NCI-H146 (cell line): ENCODE data around the gene PREP.
A peak's percentile ranks its signal among the peaks of the same experiment; 100 is the strongest.

ENCODE experiments used
- DNase-seq: peaks from one replicate; lab custom pipeline; 2025; lab: John Stamatoyannopoulos, UW

Gene PREP

GRCh38 chr6:105391705-105392104 is 11.2 kb downstream of the PREP start:
- no peak for DNase-seq

GRCh38 chr6:105389543-105389942 is 13.3 kb downstream of the PREP start:
- no peak for DNase-seq

- DNase-seq = no peak
Observed at GRCh38 chr6:105388392-105388791, 14.5 kb downstream of the PREP start.

DNA sequence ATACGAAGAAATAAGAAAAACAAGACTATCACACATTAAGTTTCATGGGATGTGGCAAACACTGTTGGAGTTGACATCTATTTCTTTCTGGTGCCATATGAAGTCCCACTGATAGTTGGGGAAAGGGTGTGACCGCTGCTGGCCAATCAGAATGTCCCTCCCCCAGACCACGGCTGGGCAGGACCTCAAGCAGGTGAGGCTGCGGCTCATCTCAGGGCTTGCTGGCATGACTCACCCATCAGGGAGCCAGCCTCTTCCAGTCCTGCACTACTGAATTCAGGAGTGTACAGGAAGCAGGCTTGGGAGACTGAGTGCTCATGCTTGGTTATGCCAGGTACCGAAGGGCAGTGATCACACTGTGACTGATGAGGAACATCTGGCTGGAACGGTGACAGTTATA is 18.9 kb downstream of the PREP start:
- DNase-seq = no peak

GRCh38 chr6:105382958-105383357 is 19.9 kb downstream of the PREP start:
- no peak for DNase-seq

DNA sequence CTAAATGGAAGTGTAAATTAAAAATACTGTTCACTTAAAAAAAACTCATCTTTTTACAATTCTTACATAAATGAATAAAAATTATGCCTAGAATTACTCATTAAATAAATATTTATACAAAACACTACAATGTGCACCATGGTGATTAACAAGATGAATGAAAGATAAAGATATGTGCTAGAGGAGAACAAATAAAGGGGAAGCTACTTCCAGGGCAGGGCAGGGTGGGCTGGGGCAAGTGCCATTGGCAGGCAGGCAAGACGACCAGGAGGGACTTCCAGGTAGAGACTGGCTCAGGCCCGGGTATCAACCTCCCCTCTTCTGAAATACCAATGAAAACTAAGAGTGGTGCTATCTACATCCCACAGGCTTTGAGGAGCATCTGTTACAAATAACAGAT is 20.4 kb downstream of the PREP start:
- no peak for DNase-seq

DNA sequence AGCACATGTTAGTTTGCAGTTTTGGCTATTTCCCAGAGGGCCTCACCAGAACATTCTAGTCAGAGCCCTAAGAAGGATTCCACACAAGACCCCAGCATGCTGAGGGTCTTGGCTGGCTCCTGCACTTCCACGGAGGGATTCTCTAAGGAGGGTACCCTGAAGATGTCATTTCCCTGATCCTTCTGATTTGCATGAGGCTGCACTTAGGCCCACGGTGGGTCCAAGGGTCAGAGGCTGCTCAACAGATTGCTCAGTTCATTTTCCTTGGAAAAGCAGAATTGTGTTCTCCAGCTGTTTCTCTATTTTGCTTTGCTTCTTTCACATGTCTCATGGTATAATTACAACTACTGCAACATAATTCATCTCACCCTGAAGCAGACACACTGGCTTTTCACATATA is 22.2 kb downstream of the PREP start:
- no peak for DNase-seq

DNA sequence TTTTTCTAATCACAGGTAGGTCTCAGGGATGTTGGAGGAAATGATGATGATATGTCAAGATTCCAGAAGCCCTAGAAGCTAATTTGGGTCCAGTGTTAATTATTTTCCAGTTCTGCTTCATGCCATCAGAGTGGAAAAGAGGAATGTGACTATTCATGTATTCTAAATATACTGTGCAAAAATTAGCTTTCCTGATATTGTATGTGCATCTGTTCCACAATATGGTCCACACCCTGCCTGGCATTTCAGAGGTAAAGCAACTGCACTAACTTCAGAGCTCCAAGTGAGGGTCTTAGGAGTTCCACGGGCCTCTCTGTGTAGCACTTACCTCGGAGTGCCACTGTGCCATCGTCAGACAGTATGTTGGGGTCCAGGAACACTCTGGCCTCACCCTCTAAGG is 27.1 kb downstream of the PREP start:
- no peak for DNase-seq

DNA sequence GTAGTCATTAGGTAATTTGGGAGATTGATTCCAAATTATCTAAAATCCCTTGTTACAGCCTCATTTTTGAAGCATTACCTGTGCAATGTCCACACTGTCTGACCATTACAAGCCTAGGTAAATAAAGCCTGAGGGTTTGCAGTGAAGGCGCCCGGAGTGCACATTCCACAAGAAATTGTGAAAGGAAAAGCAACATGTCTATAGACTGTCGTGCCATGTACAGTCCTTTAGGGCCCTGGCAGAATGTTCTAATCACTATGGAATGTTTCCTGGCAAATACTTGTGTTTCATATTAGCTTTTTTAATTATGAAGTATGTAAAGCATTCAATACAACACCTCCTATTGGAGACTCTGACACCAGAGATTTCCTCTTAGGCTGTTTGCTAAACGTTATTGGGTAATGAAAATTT is 28.9 kb downstream of the PREP start:
- DNase-seq = peak; percentile 28

DNA sequence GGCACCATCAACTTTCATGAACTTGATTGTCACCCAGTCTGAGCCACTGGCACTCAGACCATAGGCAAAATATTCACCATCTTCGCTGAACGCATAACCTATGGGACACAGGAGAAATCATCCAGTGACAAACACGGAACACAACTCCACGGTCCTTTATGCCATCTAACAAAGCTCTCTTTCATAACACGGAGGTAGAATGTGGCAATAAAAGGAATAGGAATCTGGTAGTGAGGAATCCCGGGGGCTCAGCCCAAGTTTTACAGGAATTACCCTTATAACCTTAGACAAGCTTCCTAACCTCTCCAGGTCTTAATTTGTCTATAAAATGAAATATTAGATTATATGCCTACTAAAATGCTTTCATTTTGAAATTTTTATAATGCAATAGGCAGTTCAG is 29.4 kb downstream of the PREP start:
- DNase-seq = no peak

- no peak for DNase-seq
Observed at GRCh38 chr6:105372849-105373182, 30.1 kb downstream of the PREP start.

DNA sequence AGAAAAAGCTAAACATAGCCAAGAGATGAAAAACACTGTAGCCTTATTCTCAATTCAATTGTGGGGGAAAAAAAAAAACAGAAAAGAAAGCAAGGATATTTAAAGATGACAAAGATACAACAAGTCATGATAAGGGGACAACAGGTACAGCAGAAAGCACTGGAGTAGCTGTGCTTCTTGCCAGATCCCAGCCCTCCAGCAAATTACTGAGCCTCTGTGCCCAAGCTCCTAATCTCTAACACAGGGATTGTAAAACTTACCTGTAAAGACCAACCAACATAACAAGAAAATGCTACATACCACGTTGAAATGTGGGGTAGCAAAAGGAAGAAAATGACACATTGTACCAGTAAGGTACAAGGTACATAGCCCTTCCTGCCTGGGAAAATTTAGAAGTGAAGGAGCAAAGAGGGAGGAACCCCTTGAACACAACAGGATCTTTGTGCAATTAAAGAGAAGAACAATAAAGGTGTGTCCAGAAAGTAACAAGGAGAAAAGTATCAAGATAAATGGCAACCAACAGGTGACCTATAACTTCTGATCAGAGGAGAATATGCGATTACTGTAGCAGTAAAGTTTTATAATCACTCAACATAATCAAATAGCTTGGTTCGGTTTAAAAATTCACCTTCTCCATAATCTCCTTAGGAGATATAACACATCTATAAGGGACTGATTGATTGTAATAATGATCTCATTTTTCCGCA is 30.6 kb downstream of the PREP start:
- DNase-seq = no peak

DNA sequence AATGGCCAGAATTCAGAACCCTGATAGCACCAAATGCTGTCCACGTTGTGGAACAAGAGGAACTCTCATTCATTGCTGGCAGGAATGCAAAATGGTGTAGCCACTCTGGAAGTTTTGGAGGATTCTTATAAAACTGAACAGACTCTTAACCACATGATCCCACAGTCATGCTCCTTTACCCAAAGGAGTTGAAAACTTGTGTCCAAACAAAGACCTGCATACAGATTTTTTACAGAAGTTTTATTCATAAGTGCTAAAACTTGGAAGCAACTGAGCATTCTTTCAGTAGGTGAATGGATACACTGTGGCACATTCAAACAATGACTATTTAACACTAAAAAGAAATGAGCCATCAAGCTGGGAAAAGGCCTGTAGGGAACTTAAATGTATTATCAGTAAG is 32.5 kb downstream of the PREP start:
- no peak for DNase-seq

DNA sequence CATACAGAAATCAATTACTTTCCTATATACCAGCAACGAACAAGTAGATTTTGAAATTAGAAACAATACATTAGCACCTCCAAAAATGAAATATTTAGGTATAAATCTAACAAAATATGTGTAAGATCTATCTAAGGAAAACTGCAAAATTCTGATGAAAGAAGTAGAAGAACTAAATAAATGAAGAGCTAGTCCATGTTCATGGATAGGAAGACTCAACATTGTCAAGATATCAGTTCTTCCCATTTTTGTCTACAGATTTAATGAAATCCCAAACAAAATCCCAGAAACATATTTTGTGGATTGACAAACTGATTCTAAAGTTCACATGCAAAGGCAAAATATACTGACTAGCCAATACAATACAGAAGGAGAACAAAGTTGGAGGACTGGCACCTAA is 33.7 kb downstream of the PREP start:
- no peak for DNase-seq

GRCh38 chr6:105364243-105364642 is 38.6 kb downstream of the PREP start:
- DNase-seq = no peak

DNA sequence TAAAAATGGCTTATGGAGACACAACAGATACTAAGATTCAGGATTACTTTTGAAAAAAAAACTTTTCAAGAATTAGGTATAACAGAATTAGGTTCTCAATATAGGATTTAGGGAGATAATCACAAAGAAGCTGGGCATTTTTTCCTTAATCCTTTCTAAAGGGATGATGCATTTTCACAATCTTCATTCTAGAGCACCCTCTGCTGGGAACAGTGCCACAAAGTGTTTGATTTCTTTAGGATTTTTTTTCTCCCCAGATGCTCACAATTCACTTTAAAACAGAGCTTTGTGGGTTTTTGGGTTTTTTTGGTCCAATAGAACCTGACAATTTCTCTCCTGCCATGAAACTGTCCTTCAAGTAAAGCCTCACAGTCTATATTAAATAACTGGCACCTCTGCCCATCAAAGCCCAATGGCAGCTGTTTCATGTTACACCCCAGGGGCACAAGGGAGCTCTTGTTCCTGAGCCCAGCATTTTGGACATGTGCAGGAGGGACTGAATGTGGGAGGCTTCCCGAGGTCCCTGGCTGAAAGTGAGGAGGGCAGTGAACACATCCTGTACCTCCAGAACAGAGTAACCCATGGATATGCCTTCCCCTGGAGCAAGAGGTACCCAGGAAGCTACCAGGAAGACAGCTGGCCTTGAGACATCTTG is 39.7 kb downstream of the PREP start:
- DNase-seq = no peak

DNA sequence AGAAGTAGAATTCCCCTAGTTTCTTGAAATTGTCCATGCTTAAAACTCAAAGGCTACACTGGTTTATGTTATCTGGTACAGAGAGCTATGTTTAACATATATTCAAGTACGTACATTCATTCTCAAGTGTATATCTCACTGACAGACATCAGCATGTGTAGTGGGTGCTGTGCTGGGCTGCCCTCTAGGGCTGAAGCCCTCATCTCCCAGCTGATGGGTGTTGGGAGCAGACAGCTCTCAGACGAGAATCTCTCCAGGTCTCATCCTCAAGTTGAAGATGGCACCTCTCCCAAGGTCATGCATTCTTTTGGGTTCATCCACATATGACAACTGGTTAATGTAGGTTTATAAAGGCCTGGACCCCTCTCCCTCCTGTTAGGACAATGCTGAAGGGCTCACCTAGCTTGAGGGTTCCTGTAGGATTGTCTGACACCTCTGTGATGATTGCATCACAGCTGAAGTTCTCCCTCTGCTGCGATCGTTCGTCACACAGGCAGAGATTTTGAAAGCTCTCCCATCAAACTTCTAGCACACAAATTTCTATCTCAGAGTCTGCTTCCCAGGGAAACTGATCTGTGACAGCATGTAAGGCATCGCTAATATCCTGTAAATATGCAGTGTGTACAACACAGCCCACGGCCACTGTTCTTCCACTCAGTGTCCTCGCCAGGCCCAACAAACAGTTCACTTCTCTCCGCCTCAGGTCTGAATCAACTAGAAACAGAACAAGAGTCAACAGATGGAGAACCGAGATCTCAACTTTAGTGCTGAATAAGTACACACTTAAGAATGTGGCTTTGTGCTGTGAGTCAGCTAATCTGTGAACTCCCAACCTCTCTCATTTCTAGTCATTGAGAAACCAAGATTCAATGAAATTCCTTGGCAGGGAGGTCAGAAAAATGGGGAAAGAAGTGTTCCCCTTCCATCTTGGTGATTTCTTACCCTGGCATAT is 43.2 kb downstream of the PREP start:
- DNase-seq = no peak

DNA sequence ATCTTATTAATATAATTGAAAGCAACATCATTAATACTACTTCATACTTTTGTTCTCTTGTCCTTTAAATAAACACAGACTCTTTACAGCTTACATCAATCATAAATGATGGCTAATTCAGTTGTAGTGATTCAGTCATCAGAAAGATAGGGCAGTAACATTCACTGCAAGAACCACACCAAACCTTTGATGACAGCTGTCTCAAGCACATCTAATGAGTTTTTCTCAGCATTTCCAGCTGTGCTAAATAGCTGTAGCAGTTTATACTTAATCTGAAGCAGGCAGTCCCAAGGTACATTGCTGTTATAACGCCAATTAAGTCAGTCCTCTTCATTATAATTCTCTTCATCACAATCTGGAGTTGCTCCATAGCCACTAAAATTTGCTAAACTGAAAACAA is 45.7 kb downstream of the PREP start:
- no peak for DNase-seq

DNA sequence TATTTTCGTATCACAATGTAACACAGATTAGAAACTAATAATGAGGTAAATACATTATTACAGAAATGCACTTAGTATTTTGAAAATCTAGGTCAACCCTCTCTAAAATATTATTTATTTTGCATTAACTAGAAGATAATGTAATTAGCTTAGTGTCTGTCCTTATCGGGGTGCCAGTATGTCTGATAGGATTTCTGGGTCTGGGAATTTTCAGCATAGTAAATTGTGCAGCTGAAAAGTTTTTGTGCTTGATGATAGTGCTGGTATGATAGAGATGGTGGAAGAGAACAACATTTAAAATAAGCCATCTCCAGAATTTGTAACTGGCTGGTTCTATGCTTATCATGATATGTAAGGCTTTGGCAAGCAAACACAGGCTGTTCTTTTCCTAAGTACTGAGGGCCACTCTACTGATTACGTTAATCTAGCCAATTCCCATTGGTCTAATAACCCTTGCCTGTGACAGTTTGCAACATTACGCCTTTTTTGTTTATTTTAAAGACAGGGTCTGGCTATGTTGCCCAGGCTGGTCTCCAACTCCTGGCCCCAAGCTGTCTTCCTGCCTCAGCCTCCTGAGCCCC is 50.8 kb downstream of the PREP start:
- no peak for DNase-seq

DNA sequence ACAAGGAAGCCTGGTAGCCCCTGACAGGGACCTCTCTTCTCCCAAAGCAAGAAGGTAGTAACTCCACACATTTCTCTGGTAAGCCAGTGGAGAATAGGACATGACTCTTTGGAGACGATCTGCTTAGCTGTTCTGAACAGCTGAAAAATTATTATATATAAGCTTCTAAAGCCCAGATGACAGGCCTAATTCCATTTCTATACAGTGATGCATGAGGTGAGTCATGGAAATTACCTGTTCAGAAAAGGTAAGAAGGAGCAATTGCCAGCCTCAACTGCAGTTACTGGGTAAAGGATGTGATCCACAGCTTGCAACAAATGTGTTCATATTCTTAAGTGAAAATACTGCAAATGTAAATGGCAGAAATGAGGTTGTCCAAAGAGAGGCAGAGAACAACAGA is 54.0 kb downstream of the PREP start:
- DNase-seq = no peak

GRCh38 chr6:105346052-105346451 is 56.8 kb downstream of the PREP start:
- DNase-seq = no peak

DNA sequence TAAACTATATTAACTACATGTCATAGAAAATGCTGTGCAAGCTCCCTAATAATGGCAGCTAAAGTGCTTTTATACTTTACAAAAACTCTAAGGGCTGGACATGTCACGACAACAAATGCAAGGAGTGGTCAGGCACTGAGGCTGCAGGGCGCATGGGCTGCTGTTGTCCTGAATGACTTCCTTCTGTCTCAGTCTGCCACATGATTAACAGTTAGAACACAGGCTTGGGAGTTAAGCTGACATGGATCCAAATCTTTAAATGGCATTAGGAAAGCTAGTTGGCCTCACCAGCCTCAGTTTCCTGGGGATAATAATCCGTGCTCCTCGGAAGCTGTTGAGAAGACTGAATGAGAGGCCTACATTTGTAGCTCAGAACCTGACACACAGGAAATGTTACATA is 57.4 kb downstream of the PREP start:
- DNase-seq = no peak

DNA sequence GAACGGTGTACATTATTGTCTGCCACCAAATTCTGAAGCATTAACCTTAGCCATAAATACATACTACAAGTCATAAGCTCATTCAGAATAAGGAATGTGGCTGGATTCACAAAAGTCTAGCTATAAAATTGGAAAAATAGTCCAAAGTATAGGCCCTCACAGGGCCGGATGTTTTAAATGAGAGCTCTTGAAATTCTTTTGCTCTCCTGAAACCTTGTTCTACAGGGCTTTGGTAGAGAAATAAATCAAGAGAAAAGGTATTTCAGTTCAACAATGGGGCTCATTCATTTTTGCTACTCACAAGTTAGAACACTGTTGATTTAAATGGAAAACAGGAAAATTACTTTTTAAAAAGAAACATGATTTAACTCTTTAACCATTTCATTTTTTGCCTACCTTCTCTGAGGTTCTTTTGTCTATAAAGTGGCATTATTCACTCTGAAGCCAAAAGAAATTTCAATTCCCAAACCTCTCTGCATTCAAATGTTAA is 58.0 kb downstream of the PREP start:
- DNase-seq = no peak
